Mesenchymal stem cell (in vitro differentiated cells and primary cell): ENCODE data around the gene CYP26C1.
"Not testable (repeated sequence)": the region's sequence is repeated elsewhere in the genome, so short reads cannot be mapped to it uniquely, and the experiment has no call there.

ENCODE experiments used
- DNase-seq: peaks from one replicate; pipeline ENCODE4 v3.0.0-alpha.2; 2013
- H2AFZ ChIP-seq: one replicate; pipeline ENCODE4 v1.6.1; 2013; ENCODE audit warnings: low read depth, mild to moderate bottlenecking, control low read depth, inconsistent platforms, low read length, moderate library complexity
- H2AK5ac ChIP-seq: 2 replicates; pipeline ENCODE4 v1.6.1; 2013; ENCODE audit warnings: low read length, moderate library complexity, mild to moderate bottlenecking, inconsistent platforms; ENCODE audit not compliant: severe bottlenecking
- H2BK120ac ChIP-seq: one replicate; pipeline ENCODE4 v1.6.1; 2013; ENCODE audit warnings: low read depth, mild to moderate bottlenecking, inconsistent platforms, low read length, moderate library complexity
- H2BK12ac ChIP-seq, 2 experiments: one replicate each; pipeline ENCODE4 v1.6.1; 2013; ENCODE audit warnings: inconsistent platforms in 2 of 2, low read length in 2 of 2, mild to moderate bottlenecking in 2 of 2, moderate library complexity in 2 of 2, control low read depth in 1 of 2
- H2BK15ac ChIP-seq: one replicate; pipeline ENCODE4 v1.6.1; 2013; ENCODE audit warnings: mild to moderate bottlenecking, low read depth, inconsistent platforms; ENCODE audit not compliant: poor library complexity, severe bottlenecking
- H2BK5ac ChIP-seq: 2 replicates; pipeline ENCODE4 v1.6.1; 2013; ENCODE audit warnings: low read depth, mild to moderate bottlenecking, low read length, control low read depth, inconsistent platforms; ENCODE audit not compliant: poor library complexity, severe bottlenecking
- H3K14ac ChIP-seq, 2 experiments: one replicate each; pipeline ENCODE4 v1.6.1; 2013; ENCODE audit warnings: inconsistent platforms in 2 of 2, low read length in 2 of 2, control low read depth in 1 of 2, mild to moderate bottlenecking in 1 of 2, moderate library complexity in 1 of 2
- H3K18ac ChIP-seq, 2 experiments: one replicate each; pipeline ENCODE4 v1.6.1; 2013; ENCODE audit warnings: inconsistent platforms in 2 of 2, low read length in 2 of 2, control low read depth in 1 of 2, low read depth in 1 of 2, mild to moderate bottlenecking in 1 of 2
- H3K23ac ChIP-seq, 2 experiments: one replicate each; pipeline ENCODE4 v1.6.1; 2013; ENCODE audit warnings: inconsistent platforms in 2 of 2, low read length in 2 of 2, mild to moderate bottlenecking in 2 of 2, moderate library complexity in 2 of 2, control low read depth in 1 of 2
- H3K27ac ChIP-seq: 2 replicates; pipeline ENCODE4 v1.5.1; 2013; ENCODE audit warnings: mild to moderate bottlenecking, moderate library complexity, low read length, control low read depth, inconsistent platforms; ENCODE audit not compliant: poor library complexity, severe bottlenecking
- H3K27me3 ChIP-seq, 2 experiments: 2 replicates each; pipeline versions ENCODE4 v1.6.1 to v1.7.0; 2013; ENCODE audit warnings: low read length in 2 of 2, mild to moderate bottlenecking in 2 of 2, moderate library complexity in 2 of 2, control low read depth in 1 of 2, inconsistent platforms in 1 of 2; ENCODE audit not compliant: control insufficient read depth in 1 of 2, insufficient read depth in 1 of 2
- H3K36me3 ChIP-seq, 2 experiments: 2 replicates each; pipeline versions ENCODE4 v1.6.1 to v1.7.0; 2013; ENCODE audit warnings: low read length in 2 of 2, control low read depth in 1 of 2, inconsistent platforms in 1 of 2, low read depth in 1 of 2, mild to moderate bottlenecking in 1 of 2; ENCODE audit not compliant: insufficient read depth in 2 of 2, control insufficient read depth in 1 of 2
- H3K4ac ChIP-seq, 2 experiments: one replicate each; pipeline ENCODE4 v1.6.1; 2013; ENCODE audit warnings: inconsistent platforms in 2 of 2, low read length in 2 of 2, mild to moderate bottlenecking in 2 of 2, moderate library complexity in 2 of 2, control low read depth in 1 of 2, low read depth in 1 of 2
- H3K4me1 ChIP-seq: 2 replicates; pipeline ENCODE4 v1.6.1; 2013; ENCODE audit warnings: low read depth, low read length, control low read depth; ENCODE audit not compliant: control insufficient read depth, insufficient read depth
- H3K4me2 ChIP-seq: 2 replicates; pipeline ENCODE4 v1.6.1; 2013; ENCODE audit warnings: low read length, mild to moderate bottlenecking, inconsistent platforms; ENCODE audit not compliant: poor library complexity, severe bottlenecking
- H3K4me3 ChIP-seq, 2 experiments: 2 replicates each; pipeline versions ENCODE4 v1.5.1 to v1.7.0; 2013; ENCODE audit warnings: low read length in 2 of 2, mild to moderate bottlenecking in 2 of 2, control low read depth in 1 of 2, low read depth in 1 of 2; ENCODE audit not compliant: insufficient read depth in 1 of 2
- H3K79me1 ChIP-seq: replicated peaks from 2 replicates; pipeline ENCODE4 v1.6.1; 2013; ENCODE audit warnings: mild to moderate bottlenecking, control low read depth, low read length, inconsistent platforms; ENCODE audit not compliant: poor library complexity, severe bottlenecking
- H3K9ac ChIP-seq: 2 replicates; pipeline ENCODE4 v1.7.0; 2013; ENCODE audit warnings: mild to moderate bottlenecking, low read length, moderate library complexity
- H3K9me3 ChIP-seq: 2 replicates; pipeline ENCODE4 v1.7.0; 2013; ENCODE audit warnings: mild to moderate bottlenecking, low read length; ENCODE audit not compliant: control insufficient read depth
- H4K8ac ChIP-seq: one replicate; pipeline ENCODE4 v1.6.1; 2013; ENCODE audit warnings: inconsistent platforms, mild to moderate bottlenecking, low read length, moderate library complexity
- H4K91ac ChIP-seq: one replicate; pipeline ENCODE4 v1.6.1; 2013; ENCODE audit warnings: mild to moderate bottlenecking, low read length, inconsistent platforms
- WGBS: methylation state at CpG from one replicate; pipeline ENCODE4 v1.1.7; 2013; ENCODE audit warnings: mixed read lengths; 5-methylcytosine and 5-hydroxymethylcytosine counted together

CYP26C1 gene

DNA sequence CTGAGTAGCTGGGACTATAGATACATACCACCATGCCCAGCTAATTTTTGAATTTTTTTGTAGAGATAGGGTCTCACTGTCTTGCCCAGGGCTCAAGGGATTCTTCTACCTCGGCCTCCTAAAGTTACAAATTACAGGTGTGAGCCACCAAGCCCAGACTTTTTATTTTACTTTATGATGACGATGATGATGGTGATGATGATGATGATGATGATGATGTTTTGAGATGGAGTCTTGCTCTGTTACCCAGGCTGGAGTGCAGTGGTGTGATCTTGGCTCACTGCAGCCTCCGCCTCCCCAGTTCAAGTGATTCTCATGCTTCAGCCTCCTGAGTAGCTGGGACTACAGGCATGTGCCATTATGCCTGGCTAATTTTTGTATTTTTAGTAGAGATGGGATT is 40.5 kb downstream of the CYP26C1 start:
- H2BK12ac ChIP-seq, H3K27ac ChIP-seq, H2AFZ ChIP-seq, H2BK120ac ChIP-seq, H2BK15ac ChIP-seq, H3K4ac ChIP-seq, H2BK5ac ChIP-seq, H3K9ac ChIP-seq, H4K8ac ChIP-seq, H4K91ac ChIP-seq, DNase-seq, H3K4me3 ChIP-seq, H3K79me1 ChIP-seq, H3K4me2 ChIP-seq, H3K36me3 ChIP-seq, H3K18ac ChIP-seq, H3K9me3 ChIP-seq, H3K23ac ChIP-seq, H3K4me1 ChIP-seq, H2AK5ac ChIP-seq, H3K14ac ChIP-seq: not testable (repeated sequence)
- 91% methylated on average over 2 of the region's 3 CpGs for WGBS
- peaks cover 9 to 12% of the 10 kb centered on the region in 2 experiments for H3K27me3 ChIP-seq

- Histone ChIP-seq H3K9me3 (peaks cover 8% of the 10 kb centered on the region), H3K36me3 (no peaks in the 10 kb centered on the region), H3K4ac (no peak overlapping the region), H3K79me1 (no peaks in the 10 kb centered on the region), H3K27me3 (peaks cover 0 to under 1% of the 10 kb centered on the region in 2 experiments), H3K4me1 (no peaks in the 10 kb centered on the region), H3K4me3 (no peak overlapping the region), H3K14ac (no peak overlapping the region), H2BK12ac (no peak overlapping the region), H2AK5ac (no peak overlapping the region), H2BK120ac (no peak overlapping the region), H4K91ac (no peak overlapping the region), H3K9ac (no peak overlapping the region), H3K4me2 (no peak overlapping the region), H3K18ac (no peak overlapping the region), H4K8ac (no peak overlapping the region), H2BK5ac (no peak overlapping the region), H3K27ac (no peak overlapping the region), H3K23ac (no peak overlapping the region), H2AFZ (no peak overlapping the region), H2BK15ac (no peak overlapping the region)
- DNase-seq: no peak
- WGBS: no CpG with 5 or more reads among the region's 1 CpG
Measured at GRCh38 chr10:93103953-93104352, 43.4 kb downstream of the CYP26C1 start.

DNA sequence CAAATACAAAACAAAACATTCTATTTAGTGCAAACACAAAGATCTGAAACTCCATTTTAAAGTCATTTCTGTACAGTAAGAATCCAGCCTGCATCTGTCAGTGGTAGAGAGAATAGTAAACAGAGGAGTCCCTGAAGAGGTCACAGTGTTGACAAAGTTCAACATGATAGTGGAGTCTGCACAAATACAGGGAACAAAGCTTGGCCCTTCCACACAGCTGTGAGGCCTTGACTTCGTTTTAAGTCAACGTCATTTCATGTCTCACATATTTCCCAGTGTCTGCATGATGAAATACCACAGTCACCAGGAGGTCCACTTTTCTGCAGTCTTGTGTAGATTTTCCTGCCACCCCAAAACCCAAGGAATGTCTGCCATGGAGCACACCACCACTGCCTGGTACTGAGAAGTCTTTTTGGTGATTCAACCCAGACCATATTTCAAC is 46.1 kb downstream of the CYP26C1 start:
- Histone ChIP-seq H2AK5ac (no peak overlapping the region), H3K18ac (no peak overlapping the region), H3K79me1 (no peaks in the 10 kb centered on the region), H2BK15ac (no peak overlapping the region), H3K23ac (no peak overlapping the region), H3K4me3 (no peak overlapping the region), H3K4me1 (no peaks in the 10 kb centered on the region), H4K91ac (no peak overlapping the region), H3K9me3 (peaks cover 8% of the 10 kb centered on the region), H3K14ac (no peak overlapping the region), H3K36me3 (no peaks in the 10 kb centered on the region), H2BK120ac (no peak overlapping the region), H3K27me3 (no peaks in the 10 kb centered on the region), H3K4ac (no peak overlapping the region), H2BK12ac (no peak overlapping the region), H2AFZ (no peak overlapping the region), H2BK5ac (no peak overlapping the region), H4K8ac (no peak overlapping the region), H3K9ac (no peak overlapping the region), H3K27ac (no peak overlapping the region), H3K4me2 (no peak overlapping the region)
- DNase-seq: peak; percentile 10
- WGBS: 74% methylated on average over 2 of the region's 2 CpGs

DNA sequence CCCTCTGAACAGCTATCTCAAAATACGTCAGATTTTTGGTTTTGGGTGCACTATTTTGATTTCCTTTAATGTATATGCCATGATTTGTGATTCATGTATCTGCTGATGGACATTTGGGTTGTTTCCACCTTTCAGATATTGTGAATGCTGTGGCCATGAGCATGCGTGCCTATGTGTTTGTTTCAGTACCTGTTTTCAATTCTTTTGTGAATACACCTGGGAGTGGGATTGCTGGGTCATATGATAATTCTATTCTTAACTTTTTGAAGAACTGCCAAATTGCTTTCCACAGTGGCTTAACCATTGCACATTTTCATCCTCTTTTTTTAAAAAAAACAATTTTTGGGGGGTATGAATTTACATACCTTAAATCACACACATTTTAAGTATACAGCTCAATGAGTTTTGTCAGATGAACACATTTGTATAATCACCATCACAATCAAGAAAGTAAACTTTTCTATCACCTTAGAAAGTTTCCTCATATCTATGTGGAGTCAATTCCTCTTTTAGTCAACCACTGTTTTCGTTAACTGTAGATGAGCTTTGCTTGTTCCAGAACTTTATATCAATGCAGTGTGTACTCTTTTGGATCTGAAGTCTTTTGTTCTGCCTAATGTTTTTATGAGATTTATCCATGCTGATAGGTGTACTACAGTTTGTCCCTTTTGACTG is 50.0 kb downstream of the CYP26C1 start:
- Histone ChIP-seq H3K23ac (no peak overlapping the region), H3K4ac (no peak overlapping the region), H4K8ac (no peak overlapping the region), H2AFZ (no peak overlapping the region), H2BK120ac (no peak overlapping the region), H2BK15ac (no peak overlapping the region), H3K27ac (no peak overlapping the region), H4K91ac (no peak overlapping the region), H3K14ac (no peak overlapping the region), H3K36me3 (no peaks in the 10 kb centered on the region), H3K4me2 (no peak overlapping the region), H3K79me1 (no peaks in the 10 kb centered on the region), H2BK12ac (no peak overlapping the region), H2AK5ac (no peak overlapping the region), H3K9me3 (no peaks in the 10 kb centered on the region), H3K4me3 (no peak overlapping the region), H2BK5ac (no peak overlapping the region), H3K18ac (no peak overlapping the region), H3K4me1 (no peaks in the 10 kb centered on the region), H3K9ac (no peak overlapping the region), H3K27me3 (peaks cover 15 to 29% of the 10 kb centered on the region in 2 experiments)
- whole genome bisulfite sequencing: 91% methylated on average over 3 of the region's 3 CpGs
- no peak for DNase-seq
